Adrenal gland (tissue), 12 donors: Measurements from ENCODE around the gene FGD2. TPM values are rescaled to one million over a fixed set of nuclear protein-coding genes. Genes with fewer than 3 reads are reported as not detected.

Experiments
- DNase-seq, 7 donors: peaks; one replicate each; pipeline ENCODE4 v3.0.0-alpha.2; 2019 to 2020
- H3K27ac ChIP-seq, 5 donors: fragments of 200-600 bp; sonication (generic) in 4 of 5; 1 replicate in 3 of 5; 2 replicates in 2 of 5; pipeline versions ENCODE4 v1.5.1 to v1.8.0; 2016 to 2020; ENCODE audit warnings: mild to moderate bottlenecking in 1 of 5
- H3K27me3 ChIP-seq: fragments of 200-600 bp; 2 replicates; pipeline ENCODE4 v1.8.0; 2021
- H3K36me3 ChIP-seq, 2 donors: fragments of 200-600 bp; replicated peaks in 1 of 2; 1 replicate in 1 of 2; 2 replicates in 1 of 2; pipeline versions ENCODE4 v1.5.1 to v1.8.0; 2018 to 2022
- H3K4me1 ChIP-seq, 2 donors: fragments of 200-600 bp; replicated peaks in 1 of 2; 1 replicate in 1 of 2; 2 replicates in 1 of 2; pipeline versions ENCODE4 v1.5.1 to v1.8.0; 2018 to 2021
- H3K4me3 ChIP-seq, 4 donors: fragments of 200-600 bp; sonication (generic) in 3 of 4; one replicate each; pipeline ENCODE4 v1.5.1; 2016 to 2018
- H3K9me3 ChIP-seq, 3 donors: fragments of 200-600 bp; sonication (generic) in 1 of 3; replicated peaks in 1 of 3; 1 replicate in 2 of 3; 2 replicates in 1 of 3; pipeline versions ENCODE4 v1.5.1 to v1.8.0; 2016 to 2021
- CTCF ChIP-seq, 6 experiments: fragments of 450-650 bp in 4 of 6; fragments of 200-600 bp in 2 of 6; sonication (generic) in 1 of 6; IDR thresholded peaks; 1 replicate in 5 of 6; 2 replicates in 1 of 6; pipeline versions ENCODE4 v1.5.1 to v1.8.0; 2016 to 2021; ENCODE audit warnings: antibody characterized with exemption in 6 of 6, mild to moderate bottlenecking in 2 of 6, moderate library complexity in 1 of 6
- POLR2A ChIP-seq, 2 donors: fragments of 450-650 bp; IDR thresholded peaks; one replicate each; pipeline ENCODE4 v1.6.1; 2017; ENCODE audit warnings: antibody characterized with exemption in 2 of 2, mild to moderate bottlenecking in 2 of 2, moderate library complexity in 1 of 2
- WGBS, 4 donors: extraction: QIAGEN DNeasy Blood & Tissue Kit in 2 of 4; methylation state at CpG; one replicate each; pipeline versions ENCODE4 v1.1.5 to v1.1.7; 2013 to 2017; 5-methylcytosine and 5-hydroxymethylcytosine counted together
- intact Hi-C, 2 donors: fragments of 100-400 bp; cut with DNase I; formaldehyde crosslinking; loops; one replicate each; pipeline versions ENCODE4 v1.14.1 to v1.15.0; 2022 to 2023
- polyA plus RNA-seq, 3 donors: library from polyadenylated mRNA; stranded (reverse); fragments of 200-250 nt in 2 of 3; fragments of 350-450 nt in 1 of 3; fragmentation: Illumina TruSeq in 1 of 3; extraction: RNeasy Lipid Tissue Mini Kit (QIAGEN cat#74804) in 1 of 3; gene quantifications; one replicate each; pipeline ENCODE4 v1.2.3, GENCODE V29; 2013 to 2014
- total RNA-seq, 9 donors: library from RNA; depleted of rRNA in 4 of 9; stranded (reverse); fragments of >200 nt in 4 of 9; fragments of 120-200 nt in 1 of 9; fragmentation: NEBNext Ultra II Directional in 1 of 9; extraction: Animal tissue kit (Norgen Biotek cat#: 25700) in 1 of 9; gene quantifications; one replicate each; pipeline versions ENCODE4 v1.1.0 to v1.2.4, GENCODE V29; 2013 to 2023
- donor health status: healthy with polysubstance abuse.
- donor health status: Bipolar disorder and iron deficiency.
- donor health status: DM: yes; HTN: yes; CAD: no.
- donor health status: DM: no; HTN: no; CAD: no.
- donor health status: DM: no; HTN: no; CAD: no.
- donor health status: DM: yes; HTN: yes; CAD: no.

Gene FGD2
- total and polyA plus RNA-seq, 12 donors = 2.0 to 117 (median 26.4) TPM

- no peak overlapping the region for H3K4me3 ChIP-seq
- no peaks in the 10 kb centered on the region for H3K27me3 ChIP-seq
- DNase-seq = peak in 5 of 7 donors; percentile 50 to 80 (median 55)
- no peak overlapping the region for H3K27ac ChIP-seq
- WGBS, 4 donors = 66 to 87% (median 85%) methylated on average over 9 to 11 of the region's 11 CpGs
- H3K36me3 ChIP-seq = no peaks in the 10 kb centered on the region
- H3K4me1 ChIP-seq = no peaks in the 10 kb centered on the region
- intact Hi-C loops = loop anchor here (5.0 to 10.0 kb wide), 2 partner anchors 117 to 245 kb away; no protein-coding TSS in a partner anchor
- TF ChIP-seq POLR2A (IDR thresholded peaks at IDR 0.05) (no peak), CTCF (IDR thresholded peaks at IDR 0.05) (no peak)
- no peaks in the 10 kb centered on the region for H3K9me3 ChIP-seq
Observed at GRCh38 chr6:37011656-37012378, 6.4 kb downstream of the FGD2 start.

- intact Hi-C loops = loop anchor here (5.0 to 10.0 kb wide), 2 partner anchors 119 to 247 kb away; no protein-coding TSS in a partner anchor
- H3K27me3 ChIP-seq = no peaks in the 10 kb centered on the region
- no peaks in the 10 kb centered on the region for H3K36me3 ChIP-seq
- H3K4me3 ChIP-seq = no peak overlapping the region
- H3K9me3 ChIP-seq = no peaks in the 10 kb centered on the region
- peaks cover 0 to 11% of the 10 kb centered on the region in 2 donors for H3K4me1 ChIP-seq
- no peak for DNase-seq
- WGBS, 4 donors = 85 to 90% (median 89%) methylated on average over 4 to 21 of the region's 21 CpGs
- TF ChIP-seq POLR2A (IDR thresholded peaks at IDR 0.05) (no peak), CTCF (IDR thresholded peaks at IDR 0.05) (no peak)
- no peak overlapping the region for H3K27ac ChIP-seq
Observed at GRCh38 chr6:37013516-37014491, 8.3 kb downstream of the FGD2 start.

- Histone ChIP-seq H3K36me3 (no peaks in the 10 kb centered on the region), H3K27me3 (no peaks in the 10 kb centered on the region), H3K4me1 (peaks cover 0 to 15% of the 10 kb centered on the region in 2 donors), H3K27ac (no peak overlapping the region), H3K4me3 (no peak overlapping the region), H3K9me3 (no peaks in the 10 kb centered on the region)
- DNase-seq = no peak
- intact Hi-C loops = loop anchor here (5.0 to 10.0 kb wide), 2 partner anchors 120 to 247 kb away; no protein-coding TSS in a partner anchor
- TF ChIP-seq CTCF (IDR thresholded peaks at IDR 0.05) (no peak), POLR2A (IDR thresholded peaks at IDR 0.05) (no peak)
- 86 to 96% (median 89%) methylated on average over 4 to 12 of the region's 12 CpGs for WGBS, 4 donors
Observed at GRCh38 chr6:37014667-37015066, 9.2 kb downstream of the FGD2 start.

GRCh38 chr6:37015532-37015931, 10.1 kb downstream of the FGD2 start:
- H3K4me3 ChIP-seq = no peak overlapping the region
- 79 to 100% (median 92%) methylated on average over 3 to 9 of the region's 9 CpGs for WGBS, 4 donors
- intact Hi-C loops = loop anchor here in 1 of 2 donors (5.0 to 10.0 kb wide), 2 partner anchors 121 to 248 kb away; no protein-coding TSS in a partner anchor
- TF ChIP-seq POLR2A (IDR thresholded peaks at IDR 0.05) = no peak
- no peak for TF ChIP-seq CTCF (IDR thresholded peaks at IDR 0.05)
- H3K27ac ChIP-seq = no peak overlapping the region
- DNase-seq = no peak
- H3K9me3 ChIP-seq = no peaks in the 10 kb centered on the region
- peaks cover 0 to 15% of the 10 kb centered on the region in 2 donors for H3K4me1 ChIP-seq
- H3K27me3 ChIP-seq = no peaks in the 10 kb centered on the region
- no peaks in the 10 kb centered on the region for H3K36me3 ChIP-seq
